Choroid plexus epithelial cell (primary cell): ENCODE data around the gene IMMP2L.

ENCODE experiments used
- DNase-seq: peaks from one replicate; pipeline ENCODE4 v3.0.0-alpha.2; 2010; ENCODE audit warnings: low read depth
- H3K4me3 ChIP-seq: 2 replicates; pipeline ENCODE4 v1.5.1; 2011; ENCODE audit warnings: low read depth, mild to moderate bottlenecking, control low read depth, low read length, moderate library complexity
- TF ChIP-seq, protein P1 (sequence below): conservative IDR thresholded peaks from 2 replicates; pipeline ENCODE4 v1.5.1; 2011; ENCODE audit warnings: low read depth, mild to moderate bottlenecking, control low read depth, inconsistent platforms, low read length, moderate library complexity

IMMP2L gene

DNA sequence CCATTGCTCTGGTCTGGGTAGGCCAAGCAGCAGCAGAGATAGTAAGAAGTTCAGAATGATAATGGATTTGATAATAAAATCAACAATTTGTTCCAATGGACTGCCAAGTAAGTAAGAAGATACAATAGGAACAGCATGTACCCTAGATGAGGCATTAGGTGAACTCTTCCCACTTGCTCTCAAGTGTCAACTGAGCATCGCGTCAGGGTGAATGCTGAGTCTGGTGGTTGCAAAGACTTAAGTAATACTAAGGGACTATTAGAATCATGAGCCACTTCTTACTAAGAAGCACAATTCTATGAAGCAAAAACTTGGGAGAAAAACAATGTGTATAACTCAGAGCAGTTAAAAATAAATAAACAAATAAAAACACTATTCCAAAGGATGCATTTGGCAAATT lies 416.8 kb downstream of the IMMP2L start:
- TF ChIP-seq, protein P1, sequence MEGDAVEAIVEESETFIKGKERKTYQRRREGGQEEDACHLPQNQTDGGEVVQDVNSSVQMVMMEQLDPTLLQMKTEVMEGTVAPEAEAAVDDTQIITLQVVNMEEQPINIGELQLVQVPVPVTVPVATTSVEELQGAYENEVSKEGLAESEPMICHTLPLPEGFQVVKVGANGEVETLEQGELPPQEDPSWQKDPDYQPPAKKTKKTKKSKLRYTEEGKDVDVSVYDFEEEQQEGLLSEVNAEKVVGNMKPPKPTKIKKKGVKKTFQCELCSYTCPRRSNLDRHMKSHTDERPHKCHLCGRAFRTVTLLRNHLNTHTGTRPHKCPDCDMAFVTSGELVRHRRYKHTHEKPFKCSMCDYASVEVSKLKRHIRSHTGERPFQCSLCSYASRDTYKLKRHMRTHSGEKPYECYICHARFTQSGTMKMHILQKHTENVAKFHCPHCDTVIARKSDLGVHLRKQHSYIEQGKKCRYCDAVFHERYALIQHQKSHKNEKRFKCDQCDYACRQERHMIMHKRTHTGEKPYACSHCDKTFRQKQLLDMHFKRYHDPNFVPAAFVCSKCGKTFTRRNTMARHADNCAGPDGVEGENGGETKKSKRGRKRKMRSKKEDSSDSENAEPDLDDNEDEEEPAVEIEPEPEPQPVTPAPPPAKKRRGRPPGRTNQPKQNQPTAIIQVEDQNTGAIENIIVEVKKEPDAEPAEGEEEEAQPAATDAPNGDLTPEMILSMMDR, result no peak
- no peak for DNase-seq
- H3K4me3 ChIP-seq, result no peak overlapping the region

DNA sequence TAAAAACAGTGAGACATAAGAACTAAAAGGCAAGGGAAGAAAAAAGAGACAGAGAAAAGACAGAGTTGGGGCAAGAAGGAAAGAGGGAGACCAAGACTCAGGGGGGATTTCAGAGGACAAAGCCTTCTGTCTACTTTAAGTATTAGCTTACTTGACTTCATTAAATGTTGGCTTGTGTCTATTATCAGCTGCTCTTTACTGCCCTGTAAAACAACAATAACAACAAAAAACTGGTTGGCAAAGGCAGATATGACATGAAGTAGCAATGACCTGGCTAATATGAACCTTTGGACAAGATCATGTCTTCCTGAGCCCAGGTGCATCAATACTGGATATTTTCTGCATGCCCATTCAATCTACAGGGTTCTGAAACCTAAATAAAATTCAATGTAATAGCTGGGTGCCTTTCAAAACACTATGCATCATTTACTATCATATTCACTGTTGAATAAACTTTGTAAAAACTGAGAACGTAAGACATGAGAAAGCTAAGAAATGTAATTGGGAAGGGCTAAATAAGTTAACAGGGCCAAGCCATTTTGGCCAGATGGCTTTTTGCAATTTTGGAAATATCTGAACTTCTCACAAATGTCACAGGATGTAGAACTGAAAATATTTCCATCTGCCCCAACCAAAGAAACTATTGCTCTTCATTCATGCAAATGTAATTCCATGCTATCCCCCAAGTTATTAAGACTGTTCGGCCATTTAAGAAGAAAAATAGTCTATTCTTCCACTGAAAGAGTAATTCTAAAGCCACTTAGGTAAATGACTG lies 422.0 kb downstream of the IMMP2L start:
- TF ChIP-seq, protein P1, result no peak
- no peak for DNase-seq
- no peak overlapping the region for H3K4me3 ChIP-seq

DNA sequence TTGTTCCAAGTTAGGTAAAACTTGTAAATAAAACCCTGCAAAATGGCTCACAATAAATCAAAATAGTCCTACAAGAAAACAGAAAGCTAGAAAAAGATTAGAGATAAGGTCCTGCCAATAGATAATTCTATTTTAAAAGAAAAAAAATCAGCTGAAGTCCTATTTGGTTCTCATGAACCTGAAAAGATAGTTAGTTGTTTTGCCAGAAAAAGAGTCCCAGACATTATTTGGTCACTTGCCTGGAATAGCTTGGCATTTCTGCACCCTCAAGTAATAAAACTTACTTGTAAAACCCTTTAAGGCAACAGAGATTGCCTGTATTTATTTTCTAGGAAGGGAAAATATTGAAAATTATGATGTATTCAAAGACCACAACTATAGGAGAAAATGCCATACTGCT lies 423.7 kb downstream of the IMMP2L start:
- H3K4me3 ChIP-seq, result no peak overlapping the region
- TF ChIP-seq, protein P1, result no peak
- no peak for DNase-seq

DNA sequence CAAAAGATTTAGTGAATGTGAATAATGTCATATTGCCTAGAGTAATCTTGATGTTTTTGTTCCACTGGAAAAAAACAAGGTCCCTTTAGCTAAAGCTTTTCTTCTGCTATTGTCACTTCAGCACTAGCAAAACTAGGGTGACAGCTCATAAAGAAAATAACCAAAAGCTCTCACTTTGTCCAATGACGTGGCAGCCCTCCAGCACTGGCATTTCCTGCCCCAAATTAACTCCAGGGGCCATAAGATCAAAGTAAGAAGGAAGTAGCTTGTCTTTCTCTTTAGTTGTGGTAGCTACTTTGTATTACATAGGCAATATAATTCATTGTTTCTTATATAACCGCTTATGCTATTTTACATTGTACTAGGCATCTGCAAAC lies 424.1 kb downstream of the IMMP2L start:
- TF ChIP-seq, protein P1, result no peak
- H3K4me3 ChIP-seq, result no peak overlapping the region
- peak; percentile 48 for DNase-seq

DNA sequence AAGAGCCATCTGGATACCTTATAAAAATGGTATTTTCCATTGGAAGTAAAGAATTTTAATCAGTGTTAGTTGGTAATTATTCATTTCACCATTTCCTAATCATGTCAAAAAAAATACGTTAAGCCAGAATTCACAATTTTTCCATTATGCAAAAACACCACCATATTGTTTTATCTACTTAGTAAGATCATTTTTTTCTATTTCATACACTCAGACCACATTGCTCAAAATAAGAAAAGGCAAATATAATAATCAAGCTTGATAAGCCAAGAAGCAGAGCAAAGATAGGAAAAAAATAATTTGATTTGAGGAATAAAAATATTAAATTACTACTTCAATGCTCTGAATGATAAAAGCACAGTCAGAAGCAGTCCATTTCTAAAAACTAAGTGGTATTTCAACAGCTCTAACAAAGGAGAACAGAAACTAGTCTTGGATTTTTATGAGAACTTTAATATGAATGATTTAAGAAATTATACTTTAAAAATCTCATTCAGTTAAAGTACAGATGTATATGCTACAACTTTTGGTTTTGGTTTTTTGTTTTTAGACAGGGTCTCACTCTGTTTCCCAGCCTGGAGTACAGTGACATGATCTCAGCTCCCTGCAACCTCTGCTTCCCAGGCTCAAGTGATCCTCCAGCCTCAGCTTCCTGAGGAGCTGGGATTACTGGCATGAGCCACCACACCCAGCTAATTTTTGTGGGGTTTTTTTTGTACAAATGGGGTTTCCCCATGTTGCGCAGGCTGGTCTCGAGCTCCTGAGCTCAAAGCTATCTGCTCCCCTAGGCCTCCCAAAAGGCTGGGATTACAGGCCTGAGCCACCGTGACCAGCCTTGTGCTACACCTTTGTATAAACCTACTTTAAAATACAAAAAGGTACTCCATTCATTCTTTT lies 424.7 kb downstream of the IMMP2L start:
- TF ChIP-seq, protein P1, result no peak
- no peak overlapping the region for H3K4me3 ChIP-seq
- peak; percentile 66 for DNase-seq

DNA sequence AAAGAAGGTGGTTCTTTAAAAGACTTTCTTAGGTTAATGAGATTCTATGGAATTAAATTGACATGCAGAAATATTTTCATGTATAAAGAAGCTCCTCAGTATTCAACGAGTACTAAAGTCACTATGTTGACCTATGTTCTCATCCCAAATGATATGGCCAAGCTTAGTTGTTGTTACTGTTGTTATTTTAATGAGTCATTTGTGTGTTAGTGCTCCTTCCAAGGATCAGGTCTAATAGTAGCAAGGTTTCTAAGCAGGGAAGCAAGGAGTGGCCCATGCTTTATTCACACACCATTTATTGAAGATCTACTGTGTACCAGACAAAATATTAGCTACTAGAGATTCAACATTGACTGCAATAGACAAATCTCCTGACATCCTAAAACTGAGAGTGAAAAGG lies 429.5 kb downstream of the IMMP2L start:
- peak; percentile 57 for DNase-seq
- TF ChIP-seq, protein P1, result no peak

DNA sequence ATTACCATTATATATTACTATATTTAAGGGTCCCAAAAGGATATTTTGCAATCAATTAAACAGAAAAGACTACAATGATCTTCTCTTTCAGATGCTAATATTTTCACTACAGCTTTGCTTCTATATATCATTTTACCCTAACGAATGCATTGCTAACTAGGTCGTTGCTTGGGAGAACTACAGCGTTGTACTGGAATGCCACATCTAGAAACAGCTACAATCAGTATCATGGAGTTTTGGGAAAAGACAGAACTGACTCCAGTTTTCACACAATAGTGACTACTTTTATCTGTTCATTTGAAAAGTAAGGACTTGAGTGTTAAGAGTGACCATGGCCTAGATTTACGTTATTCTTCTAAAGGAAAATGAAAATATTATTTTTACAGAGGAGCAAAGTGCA lies 432.9 kb downstream of the IMMP2L start:
- TF ChIP-seq, protein P1, result no peak
- DNase-seq, result no peak
- no peak overlapping the region for H3K4me3 ChIP-seq

More for the DNA sequence above, 429.5 kb downstream of the IMMP2L start:
- H3K4me3 ChIP-seq, result no peak overlapping the region
